HG03064 (cell line): ENCODE results near the gene GSDMA.

Experiments
- ATAC-seq: cut with Tn5 transposase; IDR thresholded peaks from one replicate; pipeline ENCODE4 v1.9.1; 2021; ENCODE audit warnings: low read depth; ENCODE audit not compliant: unreplicated experiment

GSDMA gene

DNA sequence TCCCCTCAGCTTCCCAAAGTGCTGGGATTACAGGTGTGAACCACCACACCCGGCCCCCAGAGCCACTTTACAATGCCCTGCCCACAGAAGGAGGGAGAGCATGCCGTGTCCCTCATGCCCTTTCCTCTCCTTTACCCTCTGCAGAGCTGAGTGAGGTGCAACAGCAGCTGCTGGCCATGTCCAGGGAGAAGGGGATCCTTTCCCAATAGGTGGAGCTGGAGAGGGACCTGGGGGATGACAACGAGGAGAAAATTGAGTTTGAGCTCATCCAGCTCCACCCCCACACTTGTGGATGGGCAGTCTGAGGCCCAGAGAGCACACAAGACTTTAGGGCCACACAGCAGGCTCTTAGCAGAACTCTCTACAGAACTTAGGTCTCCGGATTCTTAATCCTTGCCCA lies 7.9 kb upstream of the GSDMA start:
- no peak for ATAC-seq

DNA sequence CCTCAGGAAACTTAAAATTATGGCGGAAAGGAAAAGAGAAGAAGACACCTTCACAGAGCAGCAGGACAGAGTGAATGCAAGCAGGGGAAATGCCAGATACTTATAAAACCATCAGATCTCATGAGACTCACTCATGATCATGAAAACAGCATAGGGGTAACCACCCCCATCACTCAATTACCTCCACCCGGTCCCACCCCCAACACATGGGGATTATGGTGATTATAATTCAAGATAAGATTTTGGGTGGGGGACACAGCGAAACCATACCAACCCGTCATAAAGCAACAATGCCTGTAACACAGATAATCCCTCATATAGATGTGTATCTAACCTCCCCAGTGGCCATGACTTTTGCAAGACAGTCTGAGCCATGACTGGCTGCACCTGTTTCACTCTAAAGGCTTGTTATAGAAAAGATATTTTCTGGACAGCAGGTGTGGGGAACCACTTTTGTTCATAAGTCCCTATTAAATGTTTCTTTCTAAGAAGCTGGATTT lies 7.0 kb upstream of the GSDMA start:
- ATAC-seq, result no peak

DNA sequence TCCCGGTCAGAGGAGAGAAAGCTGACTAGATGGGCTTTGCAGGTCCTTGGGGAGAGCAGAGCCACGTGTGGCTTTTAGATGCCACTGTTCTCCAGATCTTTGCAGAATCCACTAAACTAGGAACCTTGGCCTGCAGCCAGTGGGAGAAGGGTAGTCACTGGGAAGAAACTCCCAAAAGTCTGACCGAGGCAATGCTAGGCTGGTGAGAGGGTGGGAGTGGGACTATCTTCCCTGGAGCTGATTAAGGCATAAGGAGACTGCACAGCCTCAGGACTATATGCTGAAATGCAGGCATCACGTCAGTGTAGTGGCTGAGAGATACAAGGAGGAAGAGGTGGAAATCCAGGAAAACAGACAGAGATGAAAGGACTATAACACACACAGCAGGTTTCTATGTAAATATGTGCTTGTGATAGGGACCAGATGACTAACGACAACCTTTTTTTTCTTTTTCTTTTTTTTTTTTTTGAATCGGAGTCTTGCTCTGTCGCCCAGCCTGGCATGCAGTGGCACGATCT lies 2.2 kb upstream of the GSDMA start:
- ATAC-seq, result no peak

DNA sequence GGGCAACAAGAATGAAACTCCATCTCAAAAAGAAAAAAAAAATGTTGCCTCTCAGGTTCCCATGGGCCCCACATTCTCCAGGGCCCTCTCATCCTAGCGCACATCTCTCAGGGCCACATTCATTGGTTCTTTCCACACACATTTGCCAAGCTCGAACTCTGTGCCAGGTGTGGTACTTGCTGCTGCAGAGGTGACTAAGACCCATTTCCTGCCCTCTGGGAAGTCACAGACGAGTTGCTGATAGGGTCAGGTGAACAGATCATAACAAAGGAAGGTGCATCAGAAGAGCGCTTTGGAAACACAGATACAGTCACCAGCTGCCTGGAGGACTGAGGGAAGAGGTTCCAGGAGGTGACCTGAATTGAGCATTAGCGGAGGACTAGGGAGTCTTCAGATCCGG lies 1.0 kb downstream of the GSDMA start:
- ATAC-seq, result no peak

DNA sequence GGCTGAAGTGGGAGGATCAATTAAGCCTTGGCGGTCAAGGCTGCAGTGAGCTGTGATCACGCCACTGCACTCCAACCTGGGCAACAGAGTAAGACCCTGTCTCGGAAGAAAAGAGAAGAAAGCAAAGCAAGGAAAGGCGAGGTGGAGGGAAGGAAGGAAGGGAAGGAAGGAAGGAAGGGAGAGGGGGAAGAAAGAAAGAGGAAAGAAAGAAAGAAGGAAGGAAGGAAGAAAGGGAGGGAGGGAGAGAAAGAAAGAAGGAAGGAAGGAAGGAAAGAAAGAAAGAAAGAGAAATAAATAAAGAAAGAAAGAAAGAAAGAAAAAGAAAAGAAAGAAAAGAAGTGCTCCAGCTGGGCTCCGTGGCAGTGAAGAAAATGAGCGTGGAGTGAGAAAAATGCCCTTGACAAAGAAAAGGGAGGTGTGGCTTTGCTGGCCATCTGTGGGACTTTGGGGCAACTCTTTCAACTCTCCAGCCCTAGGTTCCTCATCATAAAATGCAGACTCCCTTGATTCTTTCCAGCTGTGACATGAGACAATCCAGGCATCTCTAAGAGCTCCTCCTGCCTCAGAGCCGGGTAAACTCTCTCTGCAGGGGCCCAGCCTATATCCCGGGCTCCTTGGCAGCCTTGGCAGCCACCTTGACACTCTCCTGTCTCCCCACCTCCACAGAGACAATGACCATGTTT lies 2.4 kb downstream of the GSDMA start:
- no peak for ATAC-seq

DNA sequence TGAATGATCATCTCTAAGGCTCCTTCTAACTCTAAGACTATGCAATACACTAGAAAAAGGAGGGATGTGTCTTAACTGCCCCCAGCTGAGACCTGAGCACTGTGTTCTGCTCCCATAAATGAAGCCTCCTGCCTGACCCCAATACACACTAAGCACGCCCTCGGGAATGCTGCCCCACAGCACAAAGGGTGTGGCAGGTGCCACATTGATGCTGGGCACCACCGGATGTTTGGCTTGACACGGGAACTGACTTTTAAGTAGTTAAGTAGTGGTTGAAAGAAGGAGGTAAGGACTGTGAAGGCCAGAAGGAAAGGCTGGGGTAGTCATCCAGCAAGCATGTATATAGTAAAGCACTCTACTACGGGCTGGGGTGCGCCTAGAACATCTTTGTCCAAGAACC lies 4.0 kb downstream of the GSDMA start:
- ATAC-seq, result no peak

DNA sequence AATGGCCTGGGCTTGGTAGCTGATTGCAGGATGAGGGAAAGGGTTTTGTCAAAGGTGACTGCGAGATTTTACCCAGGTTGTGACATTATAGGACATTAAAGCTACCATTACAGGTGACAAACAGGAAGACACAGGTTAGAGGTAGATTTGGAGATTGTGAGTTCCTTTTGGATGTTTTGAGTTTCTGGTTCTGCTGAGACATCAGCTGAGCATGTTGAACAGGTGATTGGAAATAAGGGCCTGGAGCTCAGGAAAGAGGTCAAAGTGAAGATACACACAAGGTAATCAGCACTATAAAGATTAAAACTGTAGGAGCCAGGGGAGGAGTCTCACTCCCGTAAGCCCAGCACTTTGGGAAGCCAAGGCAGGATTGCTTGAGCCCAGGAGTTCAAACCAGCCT lies 6.0 kb downstream of the GSDMA start:
- ATAC-seq, result no peak

DNA sequence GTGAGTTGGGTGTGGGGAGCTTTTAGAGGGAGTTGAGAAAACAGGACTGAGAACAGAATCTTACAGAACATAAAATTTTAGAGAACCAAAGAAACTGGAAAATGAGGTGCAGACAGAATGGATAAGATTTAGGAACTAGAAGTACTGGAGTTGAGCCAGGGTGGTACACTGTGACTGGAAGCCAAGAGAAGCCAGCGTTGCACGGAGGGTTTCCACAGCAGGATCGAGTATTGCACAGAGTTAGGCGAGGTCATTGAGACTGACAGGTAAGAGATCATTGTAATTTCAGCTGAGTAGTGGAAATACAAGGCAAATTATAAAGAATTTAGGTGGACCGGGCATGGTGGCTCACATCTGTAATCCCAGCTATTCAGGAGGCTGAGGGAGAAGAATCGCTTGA lies 6.6 kb downstream of the GSDMA start:
- no peak for ATAC-seq

DNA sequence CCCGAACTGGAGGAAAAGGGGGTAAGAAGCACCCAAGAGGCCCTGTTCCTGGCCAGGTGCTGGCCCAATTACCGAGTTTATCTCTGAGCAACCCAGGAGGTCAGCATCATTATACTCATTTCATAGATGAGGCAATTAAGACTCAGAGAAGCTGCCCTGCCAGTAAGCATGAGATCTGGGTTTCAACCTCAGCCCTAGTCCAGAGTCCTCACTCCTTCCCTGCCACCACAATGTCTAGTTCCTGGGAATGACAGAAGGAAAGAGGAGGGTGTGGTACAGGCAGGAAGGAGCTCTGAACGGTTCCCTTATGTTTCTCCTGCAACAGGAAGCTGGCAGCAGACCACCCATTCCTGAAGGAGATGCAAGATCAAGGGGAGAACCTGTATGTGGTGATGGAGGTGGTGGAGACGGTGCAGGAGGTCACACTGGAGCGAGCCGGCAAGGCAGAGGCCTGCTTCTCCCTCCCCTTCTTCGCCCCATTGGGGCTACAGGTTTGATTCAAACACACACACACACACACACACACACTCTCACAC lies 7.4 kb downstream of the GSDMA start:
- ATAC-seq, result no peak

DNA sequence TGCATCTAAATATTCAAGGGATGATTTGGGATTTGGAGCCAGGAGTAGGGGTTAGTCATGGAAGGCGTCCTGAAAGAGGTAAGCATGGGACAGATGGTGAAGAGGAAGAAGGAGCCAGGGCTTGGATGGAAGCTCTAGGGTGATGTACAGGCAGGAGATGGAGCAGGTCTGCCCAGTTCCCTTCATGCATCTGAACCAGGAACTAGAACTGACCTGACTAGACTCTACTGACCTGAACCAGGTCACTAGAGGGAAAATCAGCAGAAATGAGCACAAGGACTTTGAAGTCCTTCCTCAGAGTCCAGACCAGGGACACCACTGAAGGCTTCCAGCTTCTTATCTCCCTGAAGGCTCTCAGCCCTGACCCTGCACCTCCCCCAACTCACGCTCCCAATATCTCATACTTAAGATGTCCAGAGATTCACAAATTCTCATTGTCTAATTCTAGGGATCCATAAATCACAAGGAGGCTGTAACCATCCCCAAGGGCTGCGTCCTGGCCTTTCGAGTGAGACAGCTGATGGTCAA lies 8.3 kb downstream of the GSDMA start:
- no peak for ATAC-seq

DNA sequence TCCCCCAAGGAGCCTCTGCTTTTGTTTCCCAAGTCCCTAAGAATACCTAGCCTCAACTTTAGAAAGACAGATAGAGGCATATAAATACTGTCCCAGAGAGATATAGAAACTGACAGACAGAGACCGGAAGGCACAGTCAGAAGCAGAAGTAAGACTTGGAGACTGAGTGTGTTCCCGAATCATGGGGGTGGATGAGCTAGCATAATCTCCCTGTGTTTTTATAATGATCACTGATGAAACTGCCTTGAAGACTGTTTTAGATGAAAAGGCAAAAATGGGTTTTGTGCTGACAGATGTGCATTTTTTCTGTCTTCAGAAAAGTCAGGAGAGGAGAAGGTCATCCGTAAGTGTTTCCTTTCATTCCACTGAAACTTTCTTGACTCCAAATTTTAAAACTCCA lies 9.5 kb downstream of the GSDMA start:
- no peak for ATAC-seq

DNA sequence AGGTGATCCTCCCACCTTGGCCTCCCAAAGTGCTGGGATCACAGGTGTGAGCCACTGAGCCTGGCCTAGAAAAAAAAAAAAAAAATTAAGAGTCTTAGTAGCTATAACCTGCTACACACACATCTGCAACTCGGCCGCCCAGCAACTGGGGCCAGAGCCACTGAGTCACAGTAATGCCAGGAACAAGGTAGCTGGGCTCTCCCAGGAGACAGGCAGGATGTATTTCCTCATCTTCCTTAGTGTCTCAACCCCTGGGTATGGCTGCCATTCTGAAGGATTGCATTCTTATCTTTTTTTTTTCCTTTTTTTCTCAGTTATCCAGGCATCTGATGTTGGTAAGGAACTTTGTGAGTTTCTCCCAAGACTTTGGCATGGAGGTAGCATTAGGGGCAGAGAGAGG lies 10.7 kb downstream of the GSDMA start:
- ATAC-seq, result no peak

DNA sequence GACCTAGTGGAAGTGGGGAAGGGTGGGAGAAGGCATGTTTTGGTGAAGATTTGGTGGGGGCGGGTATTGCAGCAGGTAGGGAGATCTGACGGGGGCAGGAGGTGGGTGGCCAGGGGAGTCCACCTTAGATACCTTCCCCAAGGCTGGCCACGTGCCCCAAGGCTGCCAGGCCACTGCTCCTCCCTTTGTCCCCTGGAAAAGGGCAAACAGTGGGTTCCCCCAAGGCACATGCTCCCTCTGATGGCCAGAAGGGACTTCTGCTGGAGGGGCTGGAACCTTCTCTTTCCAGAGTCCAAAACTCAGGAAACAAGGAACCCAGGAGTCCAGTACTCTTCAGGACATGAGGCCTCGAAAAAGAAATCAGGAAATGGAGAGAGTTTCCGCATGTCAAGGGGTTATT lies 11.6 kb downstream of the GSDMA start:
- ATAC-seq, result no peak

DNA sequence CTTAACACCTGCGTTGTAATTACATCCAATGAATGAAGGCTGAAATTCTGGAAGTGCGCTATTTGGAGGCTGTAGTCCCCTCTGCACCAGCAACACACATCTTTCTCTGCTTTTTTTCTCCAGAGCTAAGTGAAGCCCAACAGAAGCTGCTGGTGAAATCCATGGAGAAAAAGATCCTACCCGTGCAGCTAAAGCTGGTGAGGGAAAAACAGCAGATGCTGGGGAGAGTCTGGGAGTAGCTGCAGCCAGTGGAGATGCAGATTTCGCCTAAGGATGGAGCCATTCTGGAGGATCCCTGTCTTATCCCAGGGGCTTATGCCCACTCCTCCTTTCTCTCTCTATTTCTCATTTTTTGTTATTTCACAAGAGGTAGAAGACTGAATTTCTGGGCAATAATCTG lies 13.0 kb downstream of the GSDMA start:
- ATAC-seq, result no peak

DNA sequence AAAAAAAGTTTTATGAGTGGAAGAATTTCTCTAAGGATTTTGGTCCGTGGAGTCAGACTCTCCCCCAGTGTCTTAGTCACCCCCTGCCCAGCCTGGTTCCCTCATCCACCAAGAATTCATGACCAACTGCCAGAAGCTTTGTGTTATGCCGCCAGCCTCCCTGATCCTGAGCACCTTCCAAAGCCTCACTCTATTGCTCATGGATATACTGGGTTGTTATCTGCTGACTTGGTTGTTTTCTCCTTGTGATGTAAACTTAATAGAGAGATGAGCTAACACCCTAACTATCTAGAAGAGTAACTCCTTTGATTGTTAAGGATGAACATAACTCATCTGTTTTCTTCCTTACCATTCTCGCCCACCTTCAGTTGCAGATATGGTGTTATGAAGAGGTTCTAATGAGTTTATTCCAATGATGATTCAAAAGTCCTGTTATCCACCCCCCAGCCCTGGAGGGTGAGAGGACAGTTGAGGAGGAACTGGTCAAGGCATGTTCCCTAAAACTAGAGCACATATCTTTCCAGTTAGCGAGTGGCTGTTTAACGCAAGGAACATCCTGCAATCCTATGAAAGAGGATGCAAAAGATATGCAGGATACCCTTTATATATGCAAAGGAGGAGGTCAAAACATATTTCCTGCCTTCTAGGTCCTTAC lies 16.3 kb downstream of the GSDMA start:
- no peak for ATAC-seq

DNA sequence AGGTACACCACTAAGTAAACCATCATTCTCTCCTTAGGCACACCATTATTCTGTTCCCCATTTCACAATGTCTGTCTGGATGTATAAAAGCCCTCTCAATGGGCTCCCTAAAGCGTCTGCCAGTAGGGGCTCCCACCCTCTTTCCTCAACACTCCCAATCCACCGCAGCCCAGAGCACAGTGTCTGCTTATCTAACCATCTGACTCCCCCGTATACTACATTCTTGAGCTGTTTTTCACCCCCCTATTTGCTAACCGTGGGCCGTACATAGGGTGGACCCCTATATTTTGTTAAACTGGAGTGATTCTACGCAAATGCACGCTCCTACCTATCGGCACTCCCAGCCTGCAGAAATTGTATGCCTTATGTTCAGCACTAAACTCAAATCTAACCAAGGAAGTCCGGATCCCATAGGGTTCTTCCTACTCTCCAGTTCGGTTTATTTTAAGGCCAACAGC lies 17.1 kb downstream of the GSDMA start:
- ATAC-seq, result peak; percentile 19

DNA sequence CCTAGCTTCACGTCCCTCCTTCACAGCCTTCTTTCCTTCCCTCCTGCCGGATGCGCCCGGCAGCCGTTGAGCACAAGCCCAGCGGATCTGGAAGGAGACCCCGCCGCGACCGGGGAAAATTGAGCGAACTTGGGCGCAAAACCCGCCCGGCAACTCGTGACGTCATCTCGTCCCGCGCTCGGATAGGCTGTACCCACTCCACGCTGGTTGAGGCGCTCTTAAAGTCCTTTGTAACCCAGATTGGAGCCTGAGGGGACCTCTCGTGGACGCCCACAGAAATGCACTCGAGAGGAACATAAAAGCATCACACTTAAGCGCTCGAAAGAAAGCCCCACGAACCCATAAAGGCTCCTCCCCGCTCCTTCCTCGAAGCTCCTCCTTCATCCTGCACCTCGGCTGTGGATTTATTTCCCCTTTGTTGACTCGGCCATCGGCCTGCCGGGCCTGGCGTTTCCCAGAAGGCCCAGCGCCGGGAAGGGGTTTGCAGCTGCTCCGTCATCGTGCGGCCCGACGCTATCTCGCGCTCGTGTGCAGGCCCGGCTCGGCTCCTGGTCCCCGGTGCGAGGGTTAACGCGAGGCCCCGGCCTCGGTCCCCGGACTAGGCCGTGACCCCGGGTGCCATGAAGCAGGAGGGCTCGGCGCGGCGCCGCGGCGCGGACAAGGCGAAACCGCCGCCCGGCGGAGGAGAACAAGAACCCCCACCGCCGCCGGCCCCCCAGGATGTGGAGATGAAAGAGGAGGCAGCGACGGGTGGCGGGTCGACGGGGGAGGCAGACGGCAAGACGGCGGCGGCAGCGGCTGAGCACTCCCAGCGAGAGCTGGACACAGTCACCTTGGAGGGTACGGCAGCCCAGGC lies 17.8 kb downstream of the GSDMA start, which contains the start of gene PSMD3:
PSMD3 (plus strand) TSS at position 457 of the 856 bp plus-strand sequence; CDS start at position 621, 164 bp downstream.
- ATAC-seq, result peak; percentile 93

DNA sequence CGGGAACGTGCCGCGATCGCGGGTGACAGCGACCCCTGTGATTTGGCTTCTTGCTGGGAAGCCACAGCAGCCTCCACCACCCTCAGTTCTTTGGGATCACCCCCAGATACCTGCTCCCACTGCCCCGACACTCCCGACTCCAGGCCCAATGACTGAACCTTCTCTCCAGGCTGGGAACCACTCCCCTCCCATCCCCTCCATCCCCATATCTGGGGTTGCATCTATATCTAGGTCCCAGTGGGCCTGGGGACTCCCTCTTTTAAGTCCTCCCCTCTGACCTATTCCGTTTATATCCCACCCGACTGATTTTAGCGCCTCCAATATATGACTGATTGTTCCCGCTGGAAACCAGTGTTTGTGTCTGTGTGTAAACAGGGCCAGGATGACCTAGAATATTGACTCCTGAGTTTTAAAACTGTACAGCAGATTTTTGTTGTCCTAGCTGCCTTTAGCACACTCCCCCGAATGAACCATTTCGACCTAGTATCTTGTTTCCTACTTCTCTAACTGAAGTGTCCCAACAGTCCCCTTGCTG lies 18.5 kb downstream of the GSDMA start:
- ATAC-seq, result no peak

DNA sequence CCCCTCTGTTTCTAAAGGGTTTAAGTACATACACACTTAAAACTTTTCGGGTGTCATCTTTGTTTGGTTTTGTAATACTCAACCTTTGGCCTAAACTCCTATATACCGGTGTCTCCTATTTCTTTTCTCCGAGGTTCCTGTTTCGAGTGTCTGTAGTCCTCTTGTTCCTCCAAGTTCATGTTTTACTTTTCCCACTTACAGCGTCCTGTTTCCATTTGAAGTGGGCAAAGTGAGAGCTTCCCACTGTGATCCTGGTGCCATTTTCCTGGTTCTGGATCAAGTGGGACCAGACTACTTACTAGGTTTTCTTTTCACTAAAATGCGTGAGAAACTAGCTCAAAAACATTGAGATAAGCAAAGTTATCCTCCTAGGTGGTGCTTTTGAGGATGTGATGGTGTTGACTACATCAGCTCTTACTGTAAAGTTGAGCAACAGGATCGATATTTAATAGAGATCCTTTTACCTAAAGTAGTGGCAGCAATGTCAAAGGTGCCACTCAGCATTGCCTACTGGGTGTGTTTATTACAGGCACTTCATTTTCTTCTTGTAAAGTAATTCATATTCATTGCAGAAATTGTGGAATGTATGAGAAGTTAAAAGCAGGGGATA lies 19.1 kb downstream of the GSDMA start:
- ATAC-seq, result no peak
